GM12874 (cell line): ENCODE data around the gene ADIG.

Experiments
- CTCF ChIP-seq: IDR thresholded peaks from 2 replicates; pipeline ENCODE4 v1.5.1; 2011; ENCODE audit warnings: low read depth, mild to moderate bottlenecking, control low read depth, low read length, moderate library complexity; ENCODE audit not compliant: insufficient read depth

ADIG gene

GRCh38 chr20:38631155-38632022 lies 50.4 kb downstream of the ADIG start:
- no peak for TF ChIP-seq CTCF

GRCh38 chr20:38633577-38634093 lies 52.6 kb downstream of the ADIG start:
- peak; percentile 95 for TF ChIP-seq CTCF

GRCh38 chr20:38635721-38636288 lies 54.8 kb downstream of the ADIG start:
- TF ChIP-seq CTCF, result no peak
